Gastroesophageal sphincter (tissue), 3 donors: ENCODE results near the gene SNAP47.

ENCODE experiments used
- POLR2A ChIP-seq, 2 donors: fragments of 450-650 bp; IDR thresholded peaks; one replicate each; pipeline ENCODE4 v1.6.1; 2017; ENCODE audit warnings: antibody characterized with exemption in 2 of 2, mild to moderate bottlenecking in 2 of 2, moderate library complexity in 1 of 2
- TF ChIP-seq, protein P1 (sequence below), 4 experiments: fragments of 200-600 bp in 2 of 4; fragments of 450-650 bp in 2 of 4; sonication (generic) in 1 of 4; IDR thresholded peaks; one replicate each; pipeline ENCODE4 v1.5.1; 2017 to 2019; ENCODE audit warnings: antibody characterized with exemption in 4 of 4, mild to moderate bottlenecking in 2 of 4, moderate library complexity in 2 of 4

- TF ChIP-seq, protein P1, sequence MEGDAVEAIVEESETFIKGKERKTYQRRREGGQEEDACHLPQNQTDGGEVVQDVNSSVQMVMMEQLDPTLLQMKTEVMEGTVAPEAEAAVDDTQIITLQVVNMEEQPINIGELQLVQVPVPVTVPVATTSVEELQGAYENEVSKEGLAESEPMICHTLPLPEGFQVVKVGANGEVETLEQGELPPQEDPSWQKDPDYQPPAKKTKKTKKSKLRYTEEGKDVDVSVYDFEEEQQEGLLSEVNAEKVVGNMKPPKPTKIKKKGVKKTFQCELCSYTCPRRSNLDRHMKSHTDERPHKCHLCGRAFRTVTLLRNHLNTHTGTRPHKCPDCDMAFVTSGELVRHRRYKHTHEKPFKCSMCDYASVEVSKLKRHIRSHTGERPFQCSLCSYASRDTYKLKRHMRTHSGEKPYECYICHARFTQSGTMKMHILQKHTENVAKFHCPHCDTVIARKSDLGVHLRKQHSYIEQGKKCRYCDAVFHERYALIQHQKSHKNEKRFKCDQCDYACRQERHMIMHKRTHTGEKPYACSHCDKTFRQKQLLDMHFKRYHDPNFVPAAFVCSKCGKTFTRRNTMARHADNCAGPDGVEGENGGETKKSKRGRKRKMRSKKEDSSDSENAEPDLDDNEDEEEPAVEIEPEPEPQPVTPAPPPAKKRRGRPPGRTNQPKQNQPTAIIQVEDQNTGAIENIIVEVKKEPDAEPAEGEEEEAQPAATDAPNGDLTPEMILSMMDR (IDR thresholded peaks at IDR 0.05) = no peak
- no peak for TF ChIP-seq POLR2A (IDR thresholded peaks at IDR 0.05)
These were observed 11.4 kb downstream of the SNAP47 start for GRCh38 chr1:227746676-227747075.
